NCI-H446 treated with DMSO at 0.1 percent for 48 hours (cell line): ENCODE data around the gene TSSK6.

ENCODE experiments used
- DNase-seq: peaks from one replicate; lab custom pipeline; 2025; lab: John Stamatoyannopoulos, UW

TSSK6 gene

GRCh38 chr19:19530889-19531288 is 15.5 kb upstream of the TSSK6 start:
- no peak for DNase-seq

- no peak for DNase-seq
Measured at GRCh38 chr19:19530423-19530804, 15.1 kb upstream of the TSSK6 start.

- DNase-seq: no peak
Measured at GRCh38 chr19:19529783-19530422, 14.6 kb upstream of the TSSK6 start.

GRCh38 chr19:19528721-19529490 is 13.6 kb upstream of the TSSK6 start, which contains the start of gene YJEFN3:
TSS of gene YJEFN3 (plus strand) at chr19:19528911. CDS start at chr19:19528933, 22 bp downstream.
- DNase-seq: no peak

- DNase-seq: no peak
Measured at GRCh38 chr19:19527674-19528625, 12.6 kb upstream of the TSSK6 start.

- no peak for DNase-seq
Measured at GRCh38 chr19:19527371-19527656, 12.0 kb upstream of the TSSK6 start.

- no peak for DNase-seq
Measured at GRCh38 chr19:19526581-19527370, 11.4 kb upstream of the TSSK6 start.

GRCh38 chr19:19525611-19526380 is 10.4 kb upstream of the TSSK6 start:
- DNase-seq: no peak

- DNase-seq: no peak
Measured at GRCh38 chr19:19524053-19524452, 8.7 kb upstream of the TSSK6 start.

GRCh38 chr19:19523177-19523576 is 7.8 kb upstream of the TSSK6 start:
- DNase-seq: no peak

- no peak for DNase-seq
Measured at GRCh38 chr19:19520989-19521388, 5.6 kb upstream of the TSSK6 start.

GRCh38 chr19:19517235-19517619 is 1.9 kb upstream of the TSSK6 start:
- no peak for DNase-seq

GRCh38 chr19:19515642-19516519 is 533 bp upstream of the TSSK6 start, which contains the start of gene NDUFA13:
TSS of gene NDUFA13 (plus strand) at chr19:19516225. CDS start at chr19:19516239, 14 bp downstream.
- DNase-seq: peak; percentile 87

- DNase-seq: no peak
Measured at GRCh38 chr19:19514215-19514657, 1.1 kb downstream of the TSSK6 start.

GRCh38 chr19:19513682-19514081 is 1.7 kb downstream of the TSSK6 start:
- DNase-seq: no peak

GRCh38 chr19:19510432-19510831 is 4.9 kb downstream of the TSSK6 start:
- DNase-seq: no peak

GRCh38 chr19:19508217-19508616 is 7.1 kb downstream of the TSSK6 start:
- DNase-seq: no peak

GRCh38 chr19:19507354-19507753 is 8.0 kb downstream of the TSSK6 start:
- DNase-seq: no peak

GRCh38 chr19:19506592-19506991 is 8.8 kb downstream of the TSSK6 start:
- DNase-seq: no peak
